Muscle layer of colon (tissue), 2 donors: Measurements from ENCODE around the gene USP24.
"Not testable (repeated sequence)": the region's sequence is repeated elsewhere in the genome, so short reads cannot be mapped to it uniquely, and the experiment has no call there.

Experiments used
- H3K27ac ChIP-seq: one replicate; pipeline ENCODE4 v1.7.0; 2013; ENCODE audit warnings: low read depth, mild to moderate bottlenecking, low read length, moderate library complexity
- H3K27me3 ChIP-seq, 2 donors: one replicate each; pipeline ENCODE4 v1.7.0; 2013; ENCODE audit warnings: low read length in 2 of 2, mild to moderate bottlenecking in 2 of 2; ENCODE audit not compliant: insufficient read depth in 2 of 2, control insufficient read depth in 1 of 2
- H3K36me3 ChIP-seq: one replicate; pipeline ENCODE4 v1.7.0; 2013; ENCODE audit warnings: mild to moderate bottlenecking, low read length; ENCODE audit not compliant: insufficient read depth
- H3K4me1 ChIP-seq: one replicate; pipeline ENCODE4 v1.7.0; 2013; ENCODE audit warnings: mild to moderate bottlenecking, low read length; ENCODE audit not compliant: insufficient read depth
- H3K4me3 ChIP-seq, 2 donors: one replicate each; pipeline ENCODE4 v1.7.0; 2013; ENCODE audit warnings: low read length in 2 of 2, low read depth in 1 of 2, mild to moderate bottlenecking in 1 of 2, moderate library complexity in 1 of 2
- H3K9ac ChIP-seq: one replicate; pipeline ENCODE4 v1.7.0; 2013; ENCODE audit warnings: low read length
- H3K9me3 ChIP-seq: one replicate; pipeline ENCODE4 v1.7.0; 2013; ENCODE audit warnings: mild to moderate bottlenecking, low read length
- donor health status: abdominal sarcoma.
- donor health status: Adenocarcinoma of cecum.

USP24 gene

DNA sequence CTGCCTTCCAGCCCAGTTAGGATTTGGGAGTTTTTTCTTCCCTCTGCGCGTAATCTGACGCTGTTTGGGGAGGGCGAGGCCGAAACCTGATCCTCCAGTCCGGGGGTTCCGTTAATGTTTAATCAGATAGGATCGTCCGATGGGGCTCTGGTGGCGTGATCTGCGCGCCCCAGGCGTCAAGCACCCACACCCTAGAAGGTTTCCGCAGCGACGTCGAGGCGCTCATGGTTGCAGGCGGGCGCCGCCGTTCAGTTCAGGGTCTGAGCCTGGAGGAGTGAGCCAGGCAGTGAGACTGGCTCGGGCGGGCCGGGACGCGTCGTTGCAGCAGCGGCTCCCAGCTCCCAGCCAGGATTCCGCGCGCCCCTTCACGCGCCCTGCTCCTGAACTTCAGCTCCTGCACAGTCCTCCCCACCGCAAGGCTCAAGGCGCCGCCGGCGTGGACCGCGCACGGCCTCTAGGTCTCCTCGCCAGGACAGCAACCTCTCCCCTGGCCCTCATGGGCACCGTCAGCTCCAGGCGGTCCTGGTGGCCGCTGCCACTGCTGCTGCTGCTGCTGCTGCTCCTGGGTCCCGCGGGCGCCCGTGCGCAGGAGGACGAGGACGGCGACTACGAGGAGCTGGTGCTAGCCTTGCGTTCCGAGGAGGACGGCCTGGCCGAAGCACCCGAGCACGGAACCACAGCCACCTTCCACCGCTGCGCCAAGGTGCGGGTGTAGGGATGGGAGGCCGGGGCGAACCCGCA lies 175.7 kb downstream of the USP24 start, which contains the start of gene PCSK9:
Gene PCSK9, plus strand, starts transcription at position 207 of the 741 bp plus-strand sequence. Its CDS starts 290 bp downstream, at position 497.
- H3K9ac ChIP-seq = no peak within 1 kb of the TSS
- H3K4me1 ChIP-seq = peaks cover 8% of the 10 kb centered on the region
- H3K4me3 ChIP-seq = no peak within 1 kb of the TSS

DNA sequence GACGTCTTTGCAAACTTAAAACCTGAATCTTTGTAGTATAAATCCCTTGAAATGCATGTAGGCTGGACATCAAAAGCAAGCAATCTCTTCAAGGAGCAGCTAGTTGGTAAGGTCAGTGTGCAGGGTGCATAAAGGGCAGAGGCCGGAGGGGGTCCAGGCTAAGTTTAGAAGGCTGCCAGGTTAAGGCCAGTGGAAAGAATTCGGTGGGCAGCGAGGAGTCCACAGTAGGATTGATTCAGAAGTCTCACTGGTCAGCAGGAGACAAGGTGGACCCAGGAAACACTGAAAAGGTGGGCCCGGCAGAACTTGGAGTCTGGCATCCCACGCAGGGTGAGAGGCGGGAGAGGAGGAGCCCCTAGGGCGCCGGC lies 176.2 kb downstream of the USP24 start:
- Histone ChIP-seq H3K36me3 (no peaks in the 10 kb centered on the region), H3K27me3 (peaks cover 8 to 31% of the 10 kb centered on the region in 2 donors), H3K4me3 (no peak overlapping the region), H3K9me3 (no peaks in the 10 kb centered on the region), H3K4me1 (peaks cover 9% of the 10 kb centered on the region), H3K27ac (no peak overlapping the region), H3K9ac (no peak overlapping the region)

More for the DNA sequence above, 175.7 kb downstream of the USP24 start, which contains the start of gene PCSK9:
- Histone ChIP-seq H3K36me3 (no peaks in the 10 kb centered on the region), H3K27me3 (peaks cover 8 to 31% of the 10 kb centered on the region in 2 donors), H3K27ac (no peak within 1 kb of the TSS), H3K9me3 (no peaks in the 10 kb centered on the region)

- Histone ChIP-seq H3K9me3 (no peaks in the 10 kb centered on the region), H3K4me1 (peaks cover 9% of the 10 kb centered on the region), H3K9ac (no peak overlapping the region), H3K27ac (no peak overlapping the region), H3K4me3 (no peak overlapping the region), H3K36me3 (no peaks in the 10 kb centered on the region), H3K27me3 (peaks cover 8 to 34% of the 10 kb centered on the region in 2 donors)
These were observed 176.7 kb downstream of the USP24 start for GRCh38 chr1:55038552-55038838.

DNA sequence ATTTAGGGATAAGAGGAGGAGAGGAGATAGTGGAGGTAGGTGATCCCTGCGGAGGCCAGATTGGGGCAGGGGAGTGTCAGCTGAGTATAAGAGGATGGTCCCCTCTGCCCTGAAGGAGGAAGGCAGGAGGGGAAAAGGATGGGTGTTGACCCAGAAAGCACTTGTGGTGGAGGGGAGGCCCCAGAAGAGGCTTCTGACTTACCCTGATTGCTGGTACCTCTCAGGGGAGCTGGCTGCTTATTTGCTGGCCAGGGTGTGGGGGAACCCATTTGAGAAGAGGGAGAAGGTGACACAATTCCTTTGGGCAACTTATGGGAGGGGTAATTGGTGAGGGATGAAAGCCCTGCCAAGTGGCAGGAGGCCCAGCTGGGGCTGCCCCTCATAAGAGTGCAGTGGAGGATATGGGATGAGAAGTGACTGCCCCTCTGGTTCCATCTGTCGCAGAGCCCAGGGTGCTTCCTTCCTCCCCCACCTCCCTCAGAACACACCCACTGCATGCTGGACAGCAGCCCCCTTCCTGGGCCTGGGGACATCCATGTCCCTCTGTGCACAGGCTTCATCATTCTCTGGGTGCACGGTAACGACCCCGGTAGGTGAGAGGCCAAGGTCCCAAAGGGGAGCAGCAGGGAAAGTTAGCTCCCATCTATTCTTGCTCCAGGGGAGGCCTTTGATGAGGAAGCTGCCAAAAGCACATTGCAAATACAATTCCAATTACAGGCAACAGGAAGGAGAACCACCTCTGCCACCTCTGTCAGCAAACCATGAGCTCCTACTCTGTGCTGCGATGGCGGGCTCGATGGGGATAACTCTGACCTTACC lies 177.2 kb downstream of the USP24 start:
- H3K9ac ChIP-seq = no peak overlapping the region
- peaks cover 8 to 34% of the 10 kb centered on the region in 2 donors for H3K27me3 ChIP-seq
- no peaks in the 10 kb centered on the region for H3K36me3 ChIP-seq
- H3K4me3 ChIP-seq = no peak overlapping the region
- no peaks in the 10 kb centered on the region for H3K9me3 ChIP-seq
- H3K4me1 ChIP-seq = peaks cover 9% of the 10 kb centered on the region
- H3K27ac ChIP-seq = no peak overlapping the region

GRCh38 chr1:55035904-55036303 lies 179.3 kb downstream of the USP24 start:
- Histone ChIP-seq H3K27me3 (peaks cover 8 to 34% of the 10 kb centered on the region in 2 donors), H3K27ac (no peak overlapping the region), H3K9me3 (no peaks in the 10 kb centered on the region)

GRCh38 chr1:55034476-55035133 lies 180.6 kb downstream of the USP24 start:
- H3K4me3 ChIP-seq = no peak overlapping the region
- no peaks in the 10 kb centered on the region for H3K36me3 ChIP-seq
- H3K4me1 ChIP-seq = peaks cover 9% of the 10 kb centered on the region
- no peak overlapping the region for H3K27ac ChIP-seq
- H3K9me3 ChIP-seq = no peaks in the 10 kb centered on the region
- H3K9ac ChIP-seq = no peak overlapping the region
- H3K27me3 ChIP-seq = peaks cover 8 to 21% of the 10 kb centered on the region in 2 donors

More at GRCh38 chr1:55035904-55036303, 179.3 kb downstream of the USP24 start:
- H3K9ac ChIP-seq = no peak overlapping the region
- no peak overlapping the region for H3K4me3 ChIP-seq
- peaks cover 9% of the 10 kb centered on the region for H3K4me1 ChIP-seq
- H3K36me3 ChIP-seq = no peaks in the 10 kb centered on the region

DNA sequence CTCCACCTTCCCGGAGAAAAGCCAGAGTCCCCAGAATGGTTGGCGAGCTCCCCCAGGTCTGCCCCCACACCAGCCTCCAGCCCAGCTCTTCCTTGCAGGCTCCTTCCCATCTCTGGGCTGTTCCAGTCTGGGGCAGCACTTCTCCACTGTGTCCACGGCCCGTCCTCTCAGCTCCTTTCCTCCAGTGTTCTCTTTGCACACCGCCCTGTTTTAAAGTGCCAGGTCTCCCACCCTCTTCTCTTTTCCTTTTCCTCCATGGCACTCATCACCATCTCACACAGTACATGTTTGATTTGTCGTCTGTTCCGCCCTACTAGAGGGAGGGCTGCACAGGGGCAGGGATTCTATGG lies 181.9 kb downstream of the USP24 start:
- H3K27me3 ChIP-seq = peaks cover 8% of the 10 kb centered on the region in 2 donors
- no peak overlapping the region for H3K27ac ChIP-seq
- H3K36me3 ChIP-seq = no peaks in the 10 kb centered on the region
- no peak overlapping the region for H3K4me3 ChIP-seq
- H3K4me1 ChIP-seq = peaks cover 9% of the 10 kb centered on the region
- H3K9ac ChIP-seq = no peak overlapping the region
- H3K9me3 ChIP-seq = no peaks in the 10 kb centered on the region

- H3K4me1 ChIP-seq, H3K9ac ChIP-seq, H3K27me3 ChIP-seq, H3K4me3 ChIP-seq, H3K9me3 ChIP-seq, H3K27ac ChIP-seq, H3K36me3 ChIP-seq: not testable (repeated sequence)
These were observed 184.1 kb downstream of the USP24 start for GRCh38 chr1:55031098-55031497.

GRCh38 chr1:55026682-55027081 lies 188.5 kb downstream of the USP24 start:
- not testable (repeated sequence) for H3K4me3 ChIP-seq, H3K4me1 ChIP-seq, H3K9me3 ChIP-seq, H3K36me3 ChIP-seq, H3K27ac ChIP-seq, H3K27me3 ChIP-seq, H3K9ac ChIP-seq

DNA sequence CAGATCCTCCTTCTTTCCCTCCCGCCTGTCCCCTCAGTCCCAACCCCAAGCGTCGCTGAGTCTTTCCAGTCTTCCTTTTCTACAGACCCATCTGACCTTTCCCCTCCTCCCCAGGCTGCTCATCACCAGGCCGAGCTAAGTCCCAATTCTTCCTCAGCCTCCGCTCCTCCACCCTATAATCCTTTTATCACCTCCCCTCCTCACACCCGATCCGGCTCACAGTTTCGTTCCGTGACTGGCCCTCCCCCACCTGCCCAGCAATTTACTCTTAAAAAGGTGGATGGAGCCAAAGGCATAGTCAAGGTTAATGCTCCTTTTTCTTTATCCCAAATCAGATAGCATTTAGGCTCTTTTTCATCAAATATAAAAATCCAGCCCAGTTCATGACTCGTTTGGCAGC lies 191.0 kb downstream of the USP24 start:
- H3K27ac ChIP-seq, H3K36me3 ChIP-seq, H3K4me1 ChIP-seq, H3K4me3 ChIP-seq, H3K9ac ChIP-seq, H3K9me3 ChIP-seq, H3K27me3 ChIP-seq: not testable (repeated sequence)

DNA sequence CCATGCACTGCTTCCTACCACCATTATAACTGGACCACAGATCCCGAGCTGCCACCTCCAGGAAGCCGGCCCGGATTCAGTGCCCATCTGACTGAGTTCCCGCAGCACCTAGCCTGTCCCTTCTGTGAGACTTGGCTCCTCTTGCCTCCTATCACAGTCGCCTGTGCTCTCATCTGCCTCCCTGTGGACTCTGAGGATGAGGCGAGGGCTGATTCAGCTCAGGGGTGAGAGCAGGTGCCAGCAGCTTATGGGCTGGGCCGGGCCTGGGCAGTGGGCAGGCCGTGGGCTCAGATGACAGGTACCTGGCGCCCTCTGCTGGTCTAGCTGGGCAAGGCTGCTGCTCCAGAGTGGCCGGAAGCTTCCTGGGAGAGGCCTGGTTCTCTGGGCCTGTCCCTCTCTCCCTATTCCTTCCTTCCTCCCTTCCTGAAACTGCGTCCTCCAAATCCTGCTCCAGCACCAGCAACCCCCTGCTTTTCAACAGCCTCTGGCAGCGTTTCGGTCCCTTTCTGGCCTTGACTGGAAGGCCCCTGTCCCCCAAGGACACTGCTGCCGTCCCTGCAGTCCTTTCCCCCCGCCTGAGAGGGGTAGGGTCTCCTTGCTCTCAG lies 193.1 kb downstream of the USP24 start:
- Histone ChIP-seq H3K27ac (no peak overlapping the region), H3K36me3 (no peaks in the 10 kb centered on the region), H3K4me3 (no peak overlapping the region), H3K4me1 (no peaks in the 10 kb centered on the region), H3K9ac (no peak overlapping the region), H3K27me3 (peaks cover 0 to 3% of the 10 kb centered on the region in 2 donors), H3K9me3 (no peaks in the 10 kb centered on the region)
